Right lung (tissue), 10 donors: Measurements from ENCODE around the gene OTOR. TPM values are rescaled to one million over a fixed set of nuclear protein-coding genes. Genes with fewer than 3 reads are reported as not detected.

Experiments used
- DNase-seq, 2 donors: peaks; one replicate each; pipeline ENCODE4 v3.0.0-alpha.2; 2013
- long read RNA-seq, 8 donors: transcript quantifications; one replicate each; lab custom pipeline, GENCODE V29; 2026
- polyA plus RNA-seq, 5 donors: library from polyadenylated mRNA; unstranded; fragments of 120-200 nt; gene quantifications; one replicate each; pipeline versions ENCODE4 v1.2.1 to v1.2.3, GENCODE V29; 2013; ENCODE audit warnings: inconsistent platforms in 1 of 5, low replicate concordance in 1 of 5; ENCODE audit not compliant: insufficient read length in 5 of 5, insufficient read depth in 1 of 5

The OTOR gene
- polyA plus RNA-seq: not detected
- long read RNA-seq, donor 1: 0 reads
- long read RNA-seq, donor 2: 0 reads
- long read RNA-seq, donor 3: 0 reads
- long read RNA-seq, donor 4: 0 reads
- long read RNA-seq, donor 5: 0 reads
- long read RNA-seq, donor 6: 0 reads
- long read RNA-seq, donor 7: 0 reads
- long read RNA-seq, donor 8: 0 reads

- no peak for DNase-seq
Observed at GRCh38 chr20:16748308-16748900, at the start of gene OTOR. Gene OTOR (plus strand): TSS chr20:16748358. CDS start chr20:16748402, 44 bp downstream.

- no peak for DNase-seq
Observed at GRCh38 chr20:16699293-16699692, 48.9 kb upstream of the OTOR start.

GRCh38 chr20:16701296-16701695, 46.9 kb upstream of the OTOR start:
- no peak for DNase-seq

GRCh38 chr20:16703570-16703969, 44.6 kb upstream of the OTOR start:
- DNase-seq: no peak

- no peak for DNase-seq
Observed at GRCh38 chr20:16707674-16708073, 40.5 kb upstream of the OTOR start.

GRCh38 chr20:16708602-16709001, 39.6 kb upstream of the OTOR start:
- no peak for DNase-seq

- DNase-seq: no peak
Observed at GRCh38 chr20:16709017-16709416, 39.1 kb upstream of the OTOR start.

- no peak for DNase-seq
Observed at GRCh38 chr20:16710781-16711180, 37.4 kb upstream of the OTOR start.

GRCh38 chr20:16711661-16712258, 36.4 kb upstream of the OTOR start:
- no peak for DNase-seq

GRCh38 chr20:16712511-16712947, 35.6 kb upstream of the OTOR start:
- DNase-seq: no peak

- DNase-seq: no peak
Observed at GRCh38 chr20:16713066-16713465, 35.1 kb upstream of the OTOR start.

- no peak for DNase-seq
Observed at GRCh38 chr20:16714242-16714641, 33.9 kb upstream of the OTOR start.

- DNase-seq: no peak
Observed at GRCh38 chr20:16714751-16715150, 33.4 kb upstream of the OTOR start.

GRCh38 chr20:16719421-16719820, 28.7 kb upstream of the OTOR start:
- no peak for DNase-seq

- DNase-seq: no peak
Observed at GRCh38 chr20:16729080-16729479, 19.1 kb upstream of the OTOR start.

- peak; percentile 92 to 93 for DNase-seq
Observed at GRCh38 chr20:16729565-16730460, 18.3 kb upstream of the OTOR start, which contains the start of gene SNRPB2. Gene SNRPB2 (plus strand): TSS chr20:16730026. CDS start chr20:16731703, 1,677 bp downstream.

- no peak for DNase-seq
Observed at GRCh38 chr20:16732506-16733152, 15.5 kb upstream of the OTOR start.

GRCh38 chr20:16740365-16741072, 7.6 kb upstream of the OTOR start:
- DNase-seq: no peak

GRCh38 chr20:16744178-16744807, 3.9 kb upstream of the OTOR start:
- DNase-seq: no peak

- DNase-seq: no peak
Observed at GRCh38 chr20:16745204-16745603, 3.0 kb upstream of the OTOR start.
